GM21515 (cell line): ENCODE measurements around the gene HCFC1R1.
"Not testable (repeated sequence)": the region's sequence is repeated elsewhere in the genome, so short reads cannot be mapped to it uniquely, and the experiment has no call there.

Source experiments
- ATAC-seq: cut with Tn5 transposase; IDR thresholded peaks from one replicate; pipeline ENCODE4 v1.9.1; 2021; ENCODE audit not compliant: unreplicated experiment

HCFC1R1 gene

DNA sequence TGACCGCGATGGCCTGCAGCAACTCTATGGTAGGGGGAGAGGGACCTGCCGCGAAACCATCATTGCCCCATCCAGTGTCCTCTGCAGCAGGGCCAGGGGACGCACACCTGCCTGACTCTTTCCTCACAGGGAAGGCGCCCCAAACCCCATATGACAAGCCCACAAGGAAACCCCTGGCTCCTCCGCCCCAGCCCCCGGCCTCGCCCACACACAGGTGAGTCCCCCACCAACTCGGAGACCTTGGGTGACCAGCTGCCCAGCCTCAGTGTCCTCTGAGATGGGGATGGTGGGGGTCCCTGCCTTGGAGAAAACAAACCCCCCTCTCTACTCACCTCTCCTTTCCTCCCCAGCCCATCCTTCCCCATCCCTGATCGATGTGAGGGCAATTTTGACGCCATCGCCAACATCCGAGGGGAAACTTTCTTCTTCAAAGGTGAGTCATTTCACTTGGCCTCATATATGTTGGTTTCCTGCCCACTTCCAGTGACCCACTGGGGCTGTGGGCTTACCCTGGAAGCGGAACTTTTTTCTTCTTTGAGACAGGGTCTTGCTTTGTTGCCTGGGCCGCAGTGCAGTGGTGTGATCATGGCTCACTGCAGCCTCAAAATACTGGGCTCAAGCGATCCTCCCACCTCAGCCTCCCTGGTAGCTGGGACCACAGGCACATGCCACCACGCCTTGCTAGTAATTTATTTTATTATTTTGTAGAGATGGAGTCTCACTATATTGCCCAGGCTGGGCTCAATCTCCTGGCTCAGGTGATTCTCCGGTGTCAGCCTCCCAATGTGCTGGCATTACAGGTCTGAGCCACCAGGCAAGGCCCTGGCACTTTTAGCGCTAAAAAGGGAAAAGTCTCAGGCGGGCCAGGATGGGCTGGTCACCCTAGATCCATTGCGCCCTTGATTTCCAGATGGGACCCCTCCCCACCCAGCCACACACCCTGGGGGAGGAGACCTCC is 33.7 kb upstream of the HCFC1R1 start:
- ATAC-seq = no peak

DNA sequence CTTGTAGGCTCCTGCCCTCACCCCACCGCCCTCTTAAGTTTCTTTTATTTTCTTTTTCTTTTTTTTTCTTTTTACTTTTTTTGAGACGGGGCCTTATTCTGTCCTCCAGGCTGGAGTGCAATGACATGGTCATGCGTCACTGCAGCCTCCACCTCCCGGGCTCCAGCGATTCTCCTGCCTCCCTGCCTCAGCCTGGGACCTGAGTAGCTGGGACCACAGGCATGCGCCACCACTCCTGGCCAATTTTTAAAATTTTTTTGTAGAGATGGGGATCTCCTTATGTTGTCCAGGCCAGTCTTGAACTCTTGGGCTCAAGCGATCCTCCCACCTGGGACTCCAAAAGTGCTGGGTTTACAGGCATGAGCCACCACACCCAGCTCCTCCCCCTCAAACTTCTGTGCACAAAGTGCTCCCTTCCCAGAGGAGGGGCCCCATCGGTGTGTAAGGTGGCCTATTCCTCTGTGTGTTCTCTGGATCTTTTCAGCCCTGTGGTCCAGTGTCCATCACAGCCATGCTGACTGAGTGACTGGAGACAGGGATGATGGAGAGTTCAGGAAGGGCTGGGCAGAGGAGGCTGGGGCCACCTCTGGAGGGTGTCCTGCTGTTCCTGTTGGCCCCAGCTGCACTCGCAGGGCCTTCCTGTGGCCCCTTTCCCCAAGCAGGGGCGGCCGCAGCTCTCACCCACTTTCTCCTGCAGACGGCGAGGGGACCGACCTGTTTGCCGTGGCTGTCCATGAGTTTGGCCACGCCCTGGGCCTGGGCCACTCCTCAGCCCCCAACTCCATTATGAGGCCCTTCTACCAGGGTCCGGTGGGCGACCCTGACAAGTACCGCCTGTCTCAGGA is 32.8 kb upstream of the HCFC1R1 start:
- ATAC-seq = no peak

DNA sequence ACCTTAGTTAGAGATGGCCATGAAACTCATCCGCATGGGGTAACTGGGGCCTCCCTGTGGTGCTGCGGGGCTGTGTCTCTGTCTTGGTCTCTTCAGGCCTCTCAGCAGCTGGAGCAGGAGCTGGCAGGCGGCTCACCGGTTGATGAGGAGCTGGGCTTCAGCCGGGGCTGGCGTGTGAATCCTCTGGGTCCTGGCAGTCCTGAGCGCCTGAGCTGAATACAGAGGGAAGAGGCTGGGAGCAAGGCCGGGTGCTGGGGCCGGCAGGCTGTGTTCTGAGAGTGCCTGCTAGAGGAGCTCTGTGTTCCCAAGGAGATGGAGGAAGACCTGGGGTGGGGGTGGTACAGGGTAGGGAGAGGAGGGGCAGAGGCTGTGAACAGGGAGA is 32.0 kb upstream of the HCFC1R1 start:
- not testable (repeated sequence) for ATAC-seq

DNA sequence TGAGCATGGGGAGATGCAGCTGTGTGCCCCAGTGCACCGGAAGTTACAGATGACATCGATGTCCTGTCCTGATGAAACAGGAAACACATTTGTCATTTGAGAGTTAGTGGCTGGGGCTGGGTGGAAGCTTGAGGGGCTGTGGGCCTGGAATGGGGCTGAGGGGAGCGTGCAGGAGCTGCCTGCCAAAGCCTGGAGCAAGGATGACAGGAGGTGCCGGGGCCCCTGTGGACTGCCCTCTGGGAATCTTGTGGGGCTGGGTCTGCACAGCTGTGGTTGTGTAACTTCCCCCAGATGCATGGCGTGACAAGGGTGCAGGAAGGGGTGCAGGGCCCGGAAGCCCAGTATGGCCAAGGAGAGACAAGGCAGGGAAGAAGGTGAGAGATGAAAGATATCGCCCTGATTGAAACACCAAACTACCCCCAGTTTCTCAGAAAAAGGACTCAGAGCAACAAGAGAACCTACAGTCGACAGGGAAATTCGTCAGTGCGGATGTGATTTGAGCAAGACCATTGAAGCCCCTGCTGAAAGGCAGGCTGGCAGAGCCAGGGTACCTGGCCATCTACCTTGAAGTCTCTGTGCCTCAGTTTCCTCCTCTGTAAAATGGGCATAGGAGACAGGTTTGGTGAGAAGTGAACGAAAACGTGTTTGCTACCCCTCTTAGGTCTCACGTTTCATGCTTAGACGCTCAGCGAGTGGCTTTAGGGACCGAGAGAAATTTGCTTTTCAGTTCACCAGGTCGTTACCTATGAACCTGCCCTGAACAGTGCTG is 31.4 kb upstream of the HCFC1R1 start:
- ATAC-seq = no peak

DNA sequence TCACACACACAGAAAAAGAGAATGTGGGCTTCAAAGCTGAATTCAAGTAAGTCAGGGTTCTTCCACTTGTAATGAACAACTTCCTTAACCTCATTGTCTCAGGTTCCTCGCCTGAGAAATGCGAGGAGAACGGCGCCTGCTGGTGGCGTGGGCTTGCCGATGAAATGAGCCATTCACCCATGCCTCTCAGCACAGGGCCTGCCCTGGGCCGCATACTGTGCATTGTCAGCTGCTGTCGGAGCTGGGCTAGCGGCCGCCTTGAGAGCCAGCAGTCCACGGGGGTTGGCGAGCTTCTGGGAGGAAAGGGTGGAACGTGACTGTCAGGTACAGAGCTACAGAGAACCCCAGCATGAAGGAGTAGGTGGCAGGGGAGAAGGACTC is 29.6 kb upstream of the HCFC1R1 start:
- ATAC-seq = not testable (repeated sequence)

DNA sequence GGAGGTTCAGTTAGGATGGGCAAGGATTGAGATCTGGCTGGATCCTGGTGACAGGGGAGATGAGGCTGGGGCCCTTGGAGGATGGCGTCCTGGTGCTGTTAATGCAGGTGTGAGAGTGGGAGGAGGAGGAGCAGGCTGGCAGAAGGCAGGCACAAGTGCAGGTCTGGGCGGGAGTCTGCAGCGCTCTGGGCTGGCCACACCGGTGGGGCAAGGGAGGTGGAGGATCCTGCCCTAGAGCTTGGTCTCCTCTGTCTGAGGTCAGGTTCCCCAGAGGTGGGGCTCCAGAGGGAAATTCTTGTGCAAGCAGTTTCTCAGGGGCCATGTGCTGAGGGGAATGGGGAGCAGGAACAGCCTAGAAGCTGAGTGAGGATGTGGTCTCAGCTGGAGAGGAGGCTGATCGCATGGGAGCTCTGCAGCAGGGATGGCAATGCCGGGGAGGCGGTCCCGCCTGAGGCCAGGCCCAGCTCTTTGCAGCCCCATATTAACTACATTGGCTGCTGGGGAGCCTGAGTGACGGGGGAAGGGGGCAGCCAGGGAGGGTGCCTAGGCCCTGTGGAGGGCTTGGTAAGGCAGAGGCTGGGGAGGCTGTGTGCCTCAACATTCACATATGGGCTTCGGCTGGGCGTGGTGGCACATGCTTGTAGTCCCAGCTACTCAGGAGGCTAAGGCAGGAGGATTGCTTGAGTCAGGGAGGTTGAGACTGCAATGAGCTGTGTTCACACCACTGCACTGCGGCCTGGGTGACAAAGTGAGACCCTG is 29.0 kb upstream of the HCFC1R1 start:
- not testable (repeated sequence) for ATAC-seq

DNA sequence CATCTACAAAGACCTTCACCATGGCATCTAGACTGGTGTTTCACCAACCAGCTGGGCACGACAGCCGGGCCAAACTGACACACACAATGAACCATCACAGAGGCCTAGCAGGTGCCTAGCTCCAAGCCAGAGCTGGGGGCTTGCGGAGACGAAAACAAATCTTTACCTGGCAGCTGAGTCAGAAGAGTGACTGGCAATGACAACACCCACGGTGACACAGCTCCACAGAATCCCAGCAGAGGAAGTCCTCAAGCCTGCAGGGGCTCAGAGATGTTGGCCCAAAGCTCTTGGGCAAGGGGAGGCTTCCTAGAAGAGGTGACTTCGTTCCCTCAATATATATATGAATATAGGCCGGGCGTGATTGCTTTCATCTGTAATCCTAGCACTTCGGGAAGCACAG is 27.8 kb upstream of the HCFC1R1 start:
- ATAC-seq = no peak

DNA sequence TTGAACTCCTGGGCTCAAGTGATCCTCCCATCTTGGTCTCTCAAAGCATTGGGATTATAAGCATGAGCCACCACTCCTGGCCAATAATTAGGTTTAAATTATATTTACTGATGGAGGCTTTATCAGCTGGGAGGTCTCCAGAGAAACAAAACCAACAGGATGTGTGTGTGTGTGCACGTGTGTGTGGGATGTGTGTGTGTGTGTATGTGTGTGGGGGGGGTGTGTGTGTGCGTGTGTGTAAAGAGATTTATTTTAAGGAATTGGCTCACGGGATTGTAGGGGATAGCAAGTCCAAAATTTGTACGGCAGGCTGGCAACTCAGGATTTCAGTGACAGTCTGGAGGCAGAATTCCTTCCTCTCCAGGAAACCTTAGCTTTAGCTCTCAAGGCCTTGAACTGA is 27.3 kb upstream of the HCFC1R1 start:
- no peak for ATAC-seq

DNA sequence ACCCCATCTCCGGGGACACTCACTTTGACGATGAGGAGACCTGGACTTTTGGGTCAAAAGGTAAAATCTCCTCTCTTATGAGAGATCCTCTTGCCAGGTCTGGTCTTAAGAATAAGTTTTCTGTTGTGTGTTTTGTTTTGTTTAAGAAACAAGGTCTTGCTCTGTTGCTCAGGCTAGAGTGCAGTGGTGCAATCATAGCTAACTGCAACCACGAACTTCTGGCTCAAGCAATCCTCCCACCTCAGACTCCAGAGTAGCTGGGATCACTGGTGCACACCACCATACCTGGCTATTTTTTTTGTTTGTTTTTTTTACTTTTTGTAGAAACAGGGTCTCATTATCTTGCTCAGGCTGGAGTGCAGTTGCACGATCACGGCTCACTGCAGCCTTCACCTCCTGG is 26.7 kb upstream of the HCFC1R1 start:
- ATAC-seq = no peak

DNA sequence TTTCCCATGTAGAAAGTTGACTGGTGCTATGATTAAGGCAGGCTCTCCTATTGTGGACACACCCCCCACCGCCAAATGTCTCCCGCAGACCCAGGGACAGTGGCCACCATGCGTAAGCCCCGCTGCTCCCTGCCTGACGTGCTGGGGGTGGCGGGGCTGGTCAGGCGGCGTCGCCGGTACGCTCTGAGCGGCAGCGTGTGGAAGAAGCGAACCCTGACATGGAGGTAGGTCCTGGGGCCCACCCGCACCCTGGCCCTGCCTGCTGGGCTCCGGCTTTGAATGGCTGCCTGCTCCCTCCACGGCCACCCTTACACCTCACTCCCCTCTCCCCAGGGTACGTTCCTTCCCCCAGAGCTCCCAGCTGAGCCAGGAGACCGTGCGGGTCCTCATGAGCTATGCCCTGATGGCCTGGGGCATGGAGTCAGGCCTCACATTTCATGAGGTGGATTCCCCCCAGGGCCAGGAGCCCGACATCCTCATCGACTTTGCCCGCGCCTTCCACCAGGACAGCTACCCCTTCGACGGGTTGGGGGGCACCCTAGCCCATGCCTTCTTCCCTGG is 26.3 kb upstream of the HCFC1R1 start:
- no peak for ATAC-seq

DNA sequence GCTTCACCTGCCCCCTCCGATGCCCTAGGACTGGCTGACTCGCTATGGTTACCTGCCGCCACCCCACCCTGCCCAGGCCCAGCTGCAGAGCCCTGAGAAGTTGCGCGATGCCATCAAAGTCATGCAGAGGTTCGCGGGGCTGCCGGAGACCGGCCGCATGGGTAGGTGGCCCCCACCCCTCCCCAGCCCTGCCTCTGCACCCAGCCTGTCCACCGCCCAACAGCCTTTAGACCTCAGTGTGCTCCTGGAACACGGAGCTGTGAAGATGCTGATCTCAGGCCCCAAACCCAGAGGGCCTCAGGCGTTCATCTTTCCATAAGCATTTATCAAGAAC is 23.6 kb upstream of the HCFC1R1 start:
- ATAC-seq = no peak

DNA sequence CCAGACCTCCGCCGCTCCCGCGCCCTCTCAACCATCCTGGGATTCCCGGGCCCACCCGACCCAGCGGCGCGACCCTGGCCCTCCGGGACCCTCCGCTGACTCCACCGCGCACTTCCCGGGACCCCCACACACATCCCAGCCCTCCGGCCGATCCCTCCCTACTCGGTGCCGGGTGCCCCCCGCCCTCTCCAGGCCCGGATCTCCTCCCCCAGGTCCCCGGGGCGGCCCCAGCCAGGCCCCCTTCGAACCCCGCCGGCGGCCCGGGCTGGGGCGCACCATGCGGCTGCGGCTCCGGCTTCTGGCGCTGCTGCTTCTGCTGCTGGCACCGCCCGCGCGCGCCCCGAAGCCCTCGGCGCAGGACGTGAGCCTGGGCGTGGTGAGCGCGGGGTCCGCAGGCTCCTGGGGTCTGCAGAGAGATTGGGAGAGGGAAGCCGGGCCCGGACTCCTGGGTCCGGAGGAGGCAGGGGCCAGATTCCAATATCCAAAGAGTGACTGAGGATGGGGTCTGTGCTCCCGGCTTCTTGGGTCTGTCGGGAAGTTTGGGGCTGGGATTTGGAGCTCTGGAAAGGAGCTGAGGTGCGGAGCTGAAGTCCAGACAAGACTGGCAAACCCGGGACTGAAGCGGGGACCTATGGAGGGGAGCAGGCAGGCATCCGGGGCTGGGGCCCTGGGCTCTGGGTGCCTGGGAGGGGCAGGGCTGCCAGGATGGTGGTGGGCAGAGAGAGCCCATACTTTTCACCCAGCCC is 23.1 kb upstream of the HCFC1R1 start:
- no peak for ATAC-seq

DNA sequence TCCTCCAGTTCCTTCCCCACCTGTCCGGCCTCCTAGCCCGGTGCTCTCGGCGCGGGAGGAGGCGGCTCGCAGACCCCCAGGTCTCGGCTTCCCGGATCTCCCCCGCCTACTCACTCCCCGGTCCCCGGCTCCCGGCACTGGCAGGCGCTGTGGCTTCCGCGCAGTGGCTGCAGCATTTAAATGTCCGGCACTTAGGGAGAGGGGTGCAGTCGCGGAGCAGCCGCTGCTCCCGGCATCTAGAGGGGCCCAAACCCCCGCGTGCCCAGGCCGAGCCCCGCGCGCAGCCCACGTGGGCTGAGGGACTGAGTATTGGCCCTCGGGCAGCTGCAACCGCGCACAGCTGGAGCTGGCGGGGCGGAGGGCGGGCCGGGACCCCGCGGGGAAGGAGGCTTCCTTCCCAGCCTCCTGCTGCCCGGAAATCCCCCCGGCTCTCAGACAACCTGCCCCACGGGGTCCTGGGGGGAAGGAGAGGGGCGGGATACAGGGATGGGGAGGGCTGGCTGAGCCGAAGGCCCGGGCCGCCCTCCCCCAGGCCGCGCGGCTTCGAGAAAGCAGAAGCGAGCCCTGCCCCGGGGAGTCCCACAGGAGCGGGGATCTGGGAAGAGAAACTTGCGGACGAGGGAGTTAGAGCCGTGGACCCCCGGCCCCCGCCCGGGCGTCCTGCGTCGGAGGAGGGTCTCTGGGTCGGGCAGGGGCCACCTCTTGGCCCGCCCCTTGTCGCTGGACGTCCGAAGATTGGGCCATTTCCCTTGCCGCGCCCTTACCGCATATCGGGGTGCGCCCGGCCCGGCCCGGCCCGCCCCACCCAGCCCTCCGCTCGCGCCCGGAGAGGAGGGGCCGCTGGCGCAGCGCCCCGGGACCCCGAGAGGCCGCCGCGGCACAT is 22.3 kb upstream of the HCFC1R1 start, which contains the start of gene MMP25:
Gene MMP25 (plus strand): TSS at position 804 of the 883 bp plus-strand sequence. CDS start 357 bp downstream, outside the sequence.
- no peak for ATAC-seq

DNA sequence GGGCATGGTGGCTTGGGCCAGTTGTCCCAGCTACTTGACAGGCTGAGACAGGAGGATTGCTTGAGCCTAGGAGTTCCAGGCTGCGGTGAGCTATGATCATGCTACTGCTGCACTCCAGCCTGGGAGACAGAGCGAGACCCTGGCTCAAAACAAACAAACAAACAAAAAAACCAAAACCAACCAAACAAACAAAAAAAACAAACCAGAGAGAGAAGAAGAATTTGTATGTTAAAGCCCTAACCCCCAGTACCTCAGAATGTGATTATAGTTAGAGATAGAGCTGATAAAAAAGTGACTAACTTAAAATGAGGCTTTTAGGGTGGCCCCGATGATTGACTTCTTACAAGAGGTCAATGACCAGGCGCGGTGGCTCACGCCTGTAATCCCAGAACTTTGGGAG is 21.0 kb upstream of the HCFC1R1 start:
- ATAC-seq = no peak

DNA sequence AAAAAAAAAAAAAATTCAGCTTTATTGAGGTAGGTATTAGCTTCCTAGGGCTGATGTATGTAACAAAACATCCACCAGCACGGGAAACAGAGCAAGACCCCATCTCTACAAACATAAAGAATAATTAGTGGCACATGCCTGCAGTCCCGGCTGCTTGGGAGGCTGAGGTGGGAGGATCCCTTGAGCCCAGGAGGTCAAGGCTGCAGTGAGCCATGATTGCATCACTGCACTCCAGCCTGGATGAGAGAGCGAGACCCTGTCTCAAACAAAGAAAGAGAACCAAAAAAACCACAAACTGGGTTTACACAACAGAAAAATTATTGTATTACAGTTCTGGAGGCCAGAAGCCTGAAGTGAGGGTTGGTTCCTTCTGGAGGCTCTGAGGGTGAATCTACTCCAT is 18.6 kb upstream of the HCFC1R1 start:
- no peak for ATAC-seq

DNA sequence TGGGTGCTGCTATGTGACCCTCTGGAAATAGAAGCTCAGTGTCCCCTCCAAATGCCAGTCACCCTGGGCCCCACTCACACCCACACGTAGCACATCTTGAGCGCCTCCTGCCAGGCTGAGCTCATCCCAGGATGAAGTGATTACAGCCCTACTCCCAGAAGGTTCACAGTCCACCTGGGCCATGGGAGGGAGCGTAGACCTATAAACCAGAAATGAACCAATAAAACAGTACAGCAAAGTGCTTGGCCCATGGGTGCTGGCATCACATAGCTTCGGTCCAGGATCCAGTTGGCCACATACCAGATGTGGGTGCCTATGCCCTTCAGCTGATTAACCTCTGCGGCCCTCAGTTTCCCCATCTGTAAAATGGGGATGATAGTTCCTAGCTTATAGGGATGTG is 15.2 kb upstream of the HCFC1R1 start:
- ATAC-seq = no peak

DNA sequence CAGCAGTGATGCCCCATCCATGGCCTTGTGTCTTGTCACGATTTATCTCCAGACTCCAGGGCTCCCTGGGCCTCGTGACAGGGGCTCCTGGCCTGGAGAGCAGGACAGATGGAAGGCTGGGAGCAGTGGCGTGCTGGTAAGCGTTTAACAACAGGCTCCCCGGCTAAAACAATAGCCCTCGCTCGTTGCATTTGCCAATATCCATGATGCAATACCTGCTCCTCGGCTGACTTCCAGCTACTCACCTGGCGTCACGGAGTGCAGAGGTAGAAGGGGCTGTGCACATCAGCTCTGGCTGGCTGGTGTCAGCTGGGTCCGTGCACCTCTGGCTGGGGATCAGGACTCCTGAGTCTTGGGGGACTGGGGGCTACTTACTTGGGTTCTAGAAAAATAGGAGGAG is 14.5 kb upstream of the HCFC1R1 start:
- no peak for ATAC-seq

DNA sequence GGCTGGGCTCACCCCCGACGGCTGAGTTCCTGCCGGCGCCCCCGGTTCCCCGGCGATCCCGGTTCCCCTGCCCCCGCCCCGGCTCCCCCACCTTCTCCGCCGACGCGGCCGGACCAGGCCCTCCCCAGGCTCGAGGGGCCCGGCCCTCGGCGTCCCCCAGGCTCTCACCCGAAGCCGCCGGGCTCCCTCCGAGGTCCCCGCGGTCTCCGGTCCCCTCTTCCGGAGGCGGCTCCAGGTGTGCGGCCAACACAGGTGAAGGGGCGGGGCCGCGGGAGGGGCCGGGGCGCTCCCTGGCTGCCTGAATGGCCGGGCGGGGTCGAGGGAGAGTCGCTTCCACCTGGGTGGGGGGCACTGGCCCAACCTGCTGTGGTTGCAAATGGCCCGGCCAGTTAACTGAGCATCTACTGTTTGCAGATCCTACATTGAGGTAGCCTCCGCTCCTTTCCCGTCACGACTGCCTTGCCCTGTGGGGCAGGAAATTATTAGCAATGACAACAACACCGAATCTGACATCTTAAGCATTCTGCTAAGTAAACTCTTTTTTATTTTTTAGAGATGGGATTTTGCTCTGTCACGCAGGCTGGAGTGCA is 13.1 kb upstream of the HCFC1R1 start, which contains the start of gene BICDL2:
Gene BICDL2 (minus strand): TSS at position 219 of the 590 bp plus-strand sequence. CDS start 1,448 bp downstream, outside the sequence.
- no peak for ATAC-seq
